HG03064 (cell line): Measurements from ENCODE around the gene PGLYRP4.

Source experiments
- ATAC-seq: cut with Tn5 transposase; IDR thresholded peaks from one replicate; pipeline ENCODE4 v1.9.1; 2021; ENCODE audit warnings: low read depth; ENCODE audit not compliant: unreplicated experiment

Gene PGLYRP4

DNA sequence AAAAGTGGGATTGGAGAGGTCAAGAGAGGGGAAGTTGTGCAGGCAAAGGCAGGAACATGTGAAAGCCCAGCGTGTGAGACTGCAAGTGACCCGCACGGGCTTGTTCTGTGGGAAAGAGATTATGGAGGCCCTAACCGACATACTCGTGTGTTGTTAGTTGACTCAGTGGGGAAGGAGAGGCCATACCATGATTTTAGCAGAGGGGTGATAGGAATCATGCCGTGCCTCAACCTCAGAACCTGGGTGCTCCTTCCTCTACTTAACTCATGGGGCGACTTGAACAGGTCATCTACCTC is 55.2 kb downstream of the PGLYRP4 start:
- no peak for ATAC-seq

DNA sequence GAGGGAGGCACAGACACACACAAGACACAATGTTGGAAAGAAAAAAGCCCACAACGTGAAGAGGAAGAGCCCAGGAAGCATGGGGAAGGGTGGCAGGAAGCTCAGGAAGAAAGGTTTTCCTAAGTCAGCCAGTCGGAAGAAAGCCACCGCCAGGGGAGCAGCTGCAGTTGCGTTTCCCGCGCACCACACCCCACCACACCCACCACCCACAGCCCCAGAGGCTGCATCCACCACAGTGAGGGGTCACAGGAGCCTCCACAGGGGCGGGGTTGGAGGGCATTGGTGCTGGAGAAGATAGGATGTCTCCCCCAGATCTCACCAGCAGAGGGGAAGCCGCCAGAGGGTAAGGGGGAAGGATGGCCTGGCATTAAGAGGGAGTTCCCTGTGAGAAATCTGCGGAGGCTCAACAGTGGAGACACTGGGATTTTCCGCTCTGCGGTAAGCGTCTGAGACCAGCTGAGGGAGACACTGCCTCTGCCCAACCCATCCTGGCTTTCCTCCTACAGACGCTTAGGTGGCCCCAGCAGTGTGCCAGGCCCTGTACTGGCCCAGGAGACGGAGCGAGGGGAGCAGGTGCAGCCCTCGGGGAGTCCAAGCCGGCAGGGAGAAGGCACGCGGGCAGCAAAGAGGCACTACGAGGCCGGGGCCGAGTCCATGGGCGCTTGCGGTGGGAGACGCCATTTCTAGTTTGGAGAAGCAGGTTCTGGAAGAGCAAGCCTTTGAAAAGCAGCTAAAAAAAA is 55.7 kb downstream of the PGLYRP4 start:
- no peak for ATAC-seq

- no peak for ATAC-seq
These were observed 56.5 kb downstream of the PGLYRP4 start for GRCh38 chr1:153292185-153292584.

- ATAC-seq = no peak
These were observed 57.1 kb downstream of the PGLYRP4 start for GRCh38 chr1:153291514-153291913.

- ATAC-seq = no peak
These were observed 59.9 kb downstream of the PGLYRP4 start for GRCh38 chr1:153288634-153289275.
